Endothelial cell (in vitro differentiated cells): ENCODE measurements around the gene TMEM212. TPM values are rescaled to one million over a fixed set of nuclear protein-coding genes. Genes with fewer than 3 reads are reported as not detected.
A peak's percentile ranks its signal among the peaks of the same experiment; 100 is the strongest.

Experiments used
- DNase-seq: peaks from one replicate; pipeline ENCODE4 v3.0.0; 2021; ENCODE audit warnings: low spot score
- H3K27ac Mint-ChIP-seq: one replicate; pipeline ENCODE4 v1.8.0; 2021; ENCODE audit warnings: mixed read lengths, inconsistent platforms; ENCODE audit not compliant: unreplicated experiment
- H3K27me3 Mint-ChIP-seq: one replicate; pipeline ENCODE4 v1.8.0; 2021; ENCODE audit warnings: mild to moderate bottlenecking, moderate library complexity, mixed read lengths, inconsistent platforms; ENCODE audit not compliant: unreplicated experiment
- H3K36me3 Mint-ChIP-seq: one replicate; pipeline ENCODE4 v1.8.0; 2021; ENCODE audit warnings: mild to moderate bottlenecking, low read depth, mixed read lengths, inconsistent platforms; ENCODE audit not compliant: unreplicated experiment
- H3K4me1 Mint-ChIP-seq: one replicate; pipeline ENCODE4 v1.8.0; 2021; ENCODE audit warnings: mild to moderate bottlenecking, mixed read lengths, inconsistent platforms; ENCODE audit not compliant: unreplicated experiment
- H3K4me3 Mint-ChIP-seq: one replicate; pipeline ENCODE4 v1.8.0; 2021; ENCODE audit warnings: mild to moderate bottlenecking, mixed read lengths, inconsistent platforms; ENCODE audit not compliant: unreplicated experiment
- H3K9me3 Mint-ChIP-seq: one replicate; pipeline ENCODE4 v1.8.0; 2021; ENCODE audit warnings: mixed read lengths, inconsistent platforms; ENCODE audit not compliant: unreplicated experiment
- total RNA-seq: library from RNA; stranded (reverse); fragmentation: NEBNext Ultra II Directional; extraction: Animal tissue kit (Norgen Biotek cat#: 25700); gene quantifications from one replicate; pipeline ENCODE4 v1.2.1, GENCODE V29; 2021; ENCODE audit not compliant: unreplicated experiment
- TF ChIP-seq, protein P1 (sequence below): fragments of 200-600 bp; sonication (generic); IDR thresholded peaks from one replicate; pipeline ENCODE4 v1.5.0; 2021; ENCODE audit warnings: antibody characterized with exemption; ENCODE audit not compliant: unreplicated experiment

TMEM212 gene
- total RNA-seq, 1 donor from 2014 or later, result not detected

DNA sequence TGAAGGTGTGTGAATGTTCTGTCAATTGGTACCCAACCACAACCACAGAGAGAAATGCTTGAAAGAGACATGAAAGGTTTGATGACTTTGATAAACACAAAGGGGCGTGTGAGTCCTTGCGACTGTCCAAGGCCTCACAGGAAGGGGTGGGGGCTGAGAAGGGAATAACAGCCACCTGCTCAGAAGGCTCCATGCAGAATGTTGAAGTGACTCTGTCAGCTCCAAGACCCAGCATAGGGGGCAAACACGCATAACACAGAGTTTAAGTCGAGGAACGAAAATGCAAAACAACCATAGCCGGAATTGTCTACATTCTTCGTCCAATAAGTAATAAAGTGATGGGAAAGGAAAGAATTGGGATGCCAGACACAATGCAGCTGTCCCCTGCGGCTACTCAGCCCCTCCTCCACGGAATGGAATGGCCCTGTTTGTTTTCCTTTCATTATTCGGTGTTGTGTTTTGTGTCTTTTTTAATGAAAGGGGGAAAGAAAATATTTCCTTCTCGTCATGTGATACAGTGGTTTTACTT lies 19.9 kb downstream of the TMEM212 start:
- DNase-seq, result no peak
- Mint-ChIP-seq H3K36me3 (peaks cover 5% of the 10 kb centered on the region), H3K27me3 (peaks cover 1% of the 10 kb centered on the region), H3K4me3 (peak overlapping the region; percentile 13), H3K27ac (peak overlapping the region; percentile 78), H3K4me1 (peaks cover 35% of the 10 kb centered on the region), H3K9me3 (no peaks in the 10 kb centered on the region)
- TF ChIP-seq, protein P1, sequence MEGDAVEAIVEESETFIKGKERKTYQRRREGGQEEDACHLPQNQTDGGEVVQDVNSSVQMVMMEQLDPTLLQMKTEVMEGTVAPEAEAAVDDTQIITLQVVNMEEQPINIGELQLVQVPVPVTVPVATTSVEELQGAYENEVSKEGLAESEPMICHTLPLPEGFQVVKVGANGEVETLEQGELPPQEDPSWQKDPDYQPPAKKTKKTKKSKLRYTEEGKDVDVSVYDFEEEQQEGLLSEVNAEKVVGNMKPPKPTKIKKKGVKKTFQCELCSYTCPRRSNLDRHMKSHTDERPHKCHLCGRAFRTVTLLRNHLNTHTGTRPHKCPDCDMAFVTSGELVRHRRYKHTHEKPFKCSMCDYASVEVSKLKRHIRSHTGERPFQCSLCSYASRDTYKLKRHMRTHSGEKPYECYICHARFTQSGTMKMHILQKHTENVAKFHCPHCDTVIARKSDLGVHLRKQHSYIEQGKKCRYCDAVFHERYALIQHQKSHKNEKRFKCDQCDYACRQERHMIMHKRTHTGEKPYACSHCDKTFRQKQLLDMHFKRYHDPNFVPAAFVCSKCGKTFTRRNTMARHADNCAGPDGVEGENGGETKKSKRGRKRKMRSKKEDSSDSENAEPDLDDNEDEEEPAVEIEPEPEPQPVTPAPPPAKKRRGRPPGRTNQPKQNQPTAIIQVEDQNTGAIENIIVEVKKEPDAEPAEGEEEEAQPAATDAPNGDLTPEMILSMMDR, result no peak

DNA sequence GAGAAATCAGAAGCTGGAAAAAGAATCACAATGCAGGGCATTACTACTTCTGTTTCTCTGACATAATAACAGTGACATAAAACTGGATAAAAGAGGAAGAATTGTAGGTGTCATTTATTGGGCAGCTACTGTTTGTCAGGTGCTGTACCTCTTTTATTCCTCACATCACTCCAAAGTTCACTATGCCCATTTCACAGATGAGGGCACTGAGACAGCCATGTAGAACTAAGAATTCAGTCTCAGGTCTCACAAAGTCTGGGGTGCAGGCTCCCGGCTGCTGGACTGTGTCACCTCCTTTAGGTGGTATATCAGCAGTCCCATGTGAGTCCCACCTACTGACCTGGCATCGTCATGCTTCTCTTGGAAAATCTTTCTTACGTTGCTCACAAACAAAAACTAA lies 20.8 kb downstream of the TMEM212 start:
- TF ChIP-seq, protein P1, result no peak
- DNase-seq, result no peak
- H3K4me3 Mint-ChIP-seq, result no peak overlapping the region

DNA sequence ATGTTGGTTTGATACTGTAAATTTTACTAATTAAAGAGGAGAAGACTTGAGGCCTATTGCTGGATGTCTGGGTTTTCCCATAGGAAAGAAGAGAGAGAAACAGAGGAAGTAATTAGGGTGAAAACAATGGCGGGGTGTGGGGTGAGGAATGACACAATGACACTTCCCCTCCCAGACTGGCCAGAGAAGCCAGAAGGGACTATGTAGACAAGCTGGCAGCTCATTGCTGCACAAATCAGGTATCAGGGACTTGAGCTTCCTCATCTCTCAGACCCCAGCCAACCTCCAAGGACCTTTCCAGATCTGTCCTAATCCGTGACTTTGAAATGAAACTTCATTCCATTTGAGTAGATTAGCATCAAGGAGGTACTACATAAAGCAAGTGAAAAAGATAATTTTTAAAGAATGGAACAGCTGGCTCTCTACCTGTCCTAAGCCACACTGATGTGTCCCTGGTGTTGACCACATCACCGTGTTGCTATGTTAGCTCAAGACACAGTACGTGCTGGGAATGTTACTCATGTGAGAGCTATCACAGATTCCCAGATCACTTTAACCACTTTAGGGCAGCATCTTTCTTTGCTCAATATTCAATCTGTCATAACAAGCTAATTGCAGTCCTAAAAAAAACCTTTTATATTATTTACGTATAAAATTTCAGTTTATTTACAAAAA lies 22.2 kb downstream of the TMEM212 start:
- TF ChIP-seq, protein P1, result no peak
- no peak for DNase-seq
- H3K27ac Mint-ChIP-seq, result peak overlapping the region; percentile 91

More for the DNA sequence above, 20.8 kb downstream of the TMEM212 start:
- Mint-ChIP-seq H3K4me1 (peaks cover 35% of the 10 kb centered on the region), H3K9me3 (no peaks in the 10 kb centered on the region), H3K27ac (peak overlapping the region; percentile 78), H3K36me3 (peaks cover 5% of the 10 kb centered on the region), H3K27me3 (peaks cover 1% of the 10 kb centered on the region)

DNA sequence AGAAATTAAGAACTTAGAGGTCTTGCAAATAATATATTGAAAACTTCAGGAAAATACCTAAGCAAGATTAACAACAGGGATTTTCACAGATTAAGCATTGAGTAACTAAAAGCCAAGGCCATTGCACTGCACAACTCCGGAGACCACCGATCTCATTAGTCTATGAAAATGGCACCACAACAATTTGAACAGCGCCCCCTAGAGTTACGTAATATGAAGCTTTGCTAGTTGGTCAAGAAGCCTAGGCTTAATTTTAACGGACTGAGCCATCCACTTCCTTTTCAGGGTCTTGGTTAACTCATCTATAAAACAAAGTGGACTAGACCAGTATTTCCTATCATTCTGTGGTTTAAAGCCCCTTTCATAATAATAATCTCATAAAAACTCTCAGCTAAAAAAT lies 24.8 kb downstream of the TMEM212 start:
- Mint-ChIP-seq H3K27me3 (peaks cover 3% of the 10 kb centered on the region), H3K36me3 (peaks cover 5% of the 10 kb centered on the region), H3K9me3 (no peaks in the 10 kb centered on the region), H3K4me1 (peaks cover 31% of the 10 kb centered on the region), H3K27ac (no peak overlapping the region), H3K4me3 (no peak overlapping the region)
- DNase-seq, result no peak
- TF ChIP-seq, protein P1, result peak; percentile 75

More for the DNA sequence above, 22.2 kb downstream of the TMEM212 start:
- Mint-ChIP-seq H3K4me1 (peaks cover 35% of the 10 kb centered on the region), H3K36me3 (peaks cover 5% of the 10 kb centered on the region), H3K4me3 (peak overlapping the region; percentile 38), H3K9me3 (no peaks in the 10 kb centered on the region), H3K27me3 (peaks cover 3% of the 10 kb centered on the region)
